A673 (cell line): ENCODE measurements around the gene BAAT.

ENCODE experiments used
- EZH2 ChIP-seq: fragments of 200-600 bp; sonication (generic); IDR thresholded peaks from 2 replicates; pipeline ENCODE4 v1.6.1; 2017; ENCODE audit warnings: borderline replicate concordance, low read depth, mild to moderate bottlenecking, mixed read lengths, antibody characterized with exemption, low read length; ENCODE audit not compliant: poor library complexity, severe bottlenecking
- TF ChIP-seq, protein P1 (sequence below): fragments of 300-800, 200-600 bp; sonication (generic); conservative IDR thresholded peaks from 2 replicates; pipeline ENCODE4 v1.5.1; 2017; ENCODE audit warnings: low read depth, mild to moderate bottlenecking, antibody characterized with exemption, low read length, moderate library complexity, mixed read lengths

DNA sequence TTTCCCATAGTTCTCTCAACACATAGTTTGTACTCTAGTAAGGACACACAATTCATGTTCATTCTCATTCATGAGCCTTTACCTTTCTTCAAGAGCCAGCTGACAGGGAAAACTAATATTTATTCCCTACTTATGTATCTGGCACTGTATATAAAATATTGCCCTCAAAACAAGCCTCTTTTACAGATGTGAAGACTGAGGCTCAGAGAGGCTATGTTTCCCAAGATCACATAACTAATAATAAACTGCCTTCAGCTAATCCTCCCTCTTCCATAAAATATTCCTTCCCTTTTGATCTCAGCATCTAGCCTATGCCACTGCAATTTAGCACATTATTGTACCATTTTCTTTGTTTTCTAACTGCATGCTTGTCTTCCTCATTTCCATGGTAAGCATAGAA lies 32.6 kb upstream of the BAAT start:
- TF ChIP-seq, protein P1, sequence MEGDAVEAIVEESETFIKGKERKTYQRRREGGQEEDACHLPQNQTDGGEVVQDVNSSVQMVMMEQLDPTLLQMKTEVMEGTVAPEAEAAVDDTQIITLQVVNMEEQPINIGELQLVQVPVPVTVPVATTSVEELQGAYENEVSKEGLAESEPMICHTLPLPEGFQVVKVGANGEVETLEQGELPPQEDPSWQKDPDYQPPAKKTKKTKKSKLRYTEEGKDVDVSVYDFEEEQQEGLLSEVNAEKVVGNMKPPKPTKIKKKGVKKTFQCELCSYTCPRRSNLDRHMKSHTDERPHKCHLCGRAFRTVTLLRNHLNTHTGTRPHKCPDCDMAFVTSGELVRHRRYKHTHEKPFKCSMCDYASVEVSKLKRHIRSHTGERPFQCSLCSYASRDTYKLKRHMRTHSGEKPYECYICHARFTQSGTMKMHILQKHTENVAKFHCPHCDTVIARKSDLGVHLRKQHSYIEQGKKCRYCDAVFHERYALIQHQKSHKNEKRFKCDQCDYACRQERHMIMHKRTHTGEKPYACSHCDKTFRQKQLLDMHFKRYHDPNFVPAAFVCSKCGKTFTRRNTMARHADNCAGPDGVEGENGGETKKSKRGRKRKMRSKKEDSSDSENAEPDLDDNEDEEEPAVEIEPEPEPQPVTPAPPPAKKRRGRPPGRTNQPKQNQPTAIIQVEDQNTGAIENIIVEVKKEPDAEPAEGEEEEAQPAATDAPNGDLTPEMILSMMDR = no peak
- no peak for TF ChIP-seq EZH2
